Thyroid gland (tissue), 4 donors: Measurements from ENCODE around the gene ZFHX3. TPM values are rescaled to one million over a fixed set of nuclear protein-coding genes. Genes with fewer than 3 reads are reported as not detected.

ENCODE experiments used
- DNase-seq, 2 donors: peaks; one replicate each; pipeline ENCODE4 v3.0.0-alpha.2; 2019
- H3K27ac ChIP-seq, 3 donors: fragments of 200-600 bp; sonication (generic); 1 replicate in 2 of 3; 2 replicates in 1 of 3; pipeline ENCODE4 v1.5.1; 2016 to 2019; ENCODE audit warnings: mild to moderate bottlenecking in 1 of 3, moderate library complexity in 1 of 3
- H3K27me3 ChIP-seq: fragments of 200-600 bp; sonication (generic); one replicate; pipeline ENCODE4 v1.5.1; 2019
- H3K36me3 ChIP-seq, 2 donors: fragments of 200-600 bp; sonication (generic); one replicate each; pipeline ENCODE4 v1.5.1; 2016 to 2019
- H3K4me1 ChIP-seq, 2 donors: fragments of 200-600 bp; sonication (generic); one replicate each; pipeline ENCODE4 v1.5.1; 2017 to 2019
- H3K4me3 ChIP-seq, 3 donors: fragments of 200-600 bp; sonication (generic); replicated peaks in 1 of 3; 1 replicate in 2 of 3; 2 replicates in 1 of 3; pipeline ENCODE4 v1.5.1; 2016; ENCODE audit warnings: mild to moderate bottlenecking in 1 of 3
- H3K9me3 ChIP-seq: fragments of 200-600 bp; sonication (generic); one replicate; pipeline ENCODE4 v1.5.1; 2017
- CTCF ChIP-seq, 6 experiments: fragments of 200-600 bp in 3 of 6; fragments of 450-650 bp in 3 of 6; sonication (generic) in 3 of 6; IDR thresholded peaks; one replicate each; pipeline ENCODE4 v1.5.1; 2016 to 2019; ENCODE audit warnings: antibody characterized with exemption in 6 of 6, mild to moderate bottlenecking in 2 of 6, inconsistent platforms in 1 of 6, moderate library complexity in 1 of 6
- POLR2A ChIP-seq, 2 donors: fragments of 450-650 bp; IDR thresholded peaks; one replicate each; pipeline ENCODE4 v1.6.1; 2017; ENCODE audit warnings: antibody characterized with exemption in 2 of 2, mild to moderate bottlenecking in 2 of 2, moderate library complexity in 1 of 2
- WGBS, 2 donors: methylation state at CpG; one replicate each; pipeline ENCODE4 v1.1.5; 2017; 5-methylcytosine and 5-hydroxymethylcytosine counted together
- intact Hi-C: fragments of 100-400 bp; cut with DNase I; formaldehyde crosslinking; loops from one replicate; pipeline ENCODE4 v1.15.1; 2023
- total RNA-seq, 4 donors: library from RNA; depleted of rRNA; stranded (reverse); fragments of >200 nt; gene quantifications; one replicate each; pipeline ENCODE4 v1.2.3, GENCODE V29; 2016

Gene ZFHX3
- total RNA-seq, 4 donors from 2014 or later: 27.4 to 92.9 (median 45.5) TPM

- Histone ChIP-seq H3K27ac (no peak overlapping the region), H3K9me3 (no peaks in the 10 kb centered on the region), H3K36me3 (peaks cover 9% of the 10 kb centered on the region in 2 donors), H3K4me1 (peaks cover 0 to 13% of the 10 kb centered on the region in 2 donors), H3K27me3 (no peaks in the 10 kb centered on the region), H3K4me3 (no peak overlapping the region)
- WGBS, 2 donors: 76 to 85% methylated on average over 5 of the region's 5 CpGs
- intact Hi-C loops: no loop called here
- TF ChIP-seq CTCF (IDR thresholded peaks at IDR 0.05) (no peak), POLR2A (IDR thresholded peaks at IDR 0.05) (no peak)
- DNase-seq: no peak
Measured at GRCh38 chr16:72815348-72816318, 232.3 kb downstream of the ZFHX3 start.

- H3K4me3 ChIP-seq: no peak overlapping the region
- no peak for TF ChIP-seq POLR2A (IDR thresholded peaks at IDR 0.05)
- TF ChIP-seq CTCF (IDR thresholded peaks at IDR 0.05): no peak
- H3K27ac ChIP-seq: no peak overlapping the region
- DNase-seq: no peak
- no peaks in the 10 kb centered on the region for H3K9me3 ChIP-seq
- intact Hi-C loops: no loop called here
- 83 to 86% methylated on average over 2 of the region's 2 CpGs for WGBS, 2 donors
- H3K36me3 ChIP-seq: peaks cover 9% of the 10 kb centered on the region in 2 donors
- peaks cover 0 to 10% of the 10 kb centered on the region in 2 donors for H3K4me1 ChIP-seq
- H3K27me3 ChIP-seq: no peaks in the 10 kb centered on the region
Measured at GRCh38 chr16:72814226-72814625, 233.7 kb downstream of the ZFHX3 start.

GRCh38 chr16:72812672-72813071 lies 235.3 kb downstream of the ZFHX3 start:
- intact Hi-C loops: no loop called here
- no peak for TF ChIP-seq POLR2A (IDR thresholded peaks at IDR 0.05)
- TF ChIP-seq CTCF (IDR thresholded peaks at IDR 0.05): no peak

GRCh38 chr16:72811876-72812275 lies 236.1 kb downstream of the ZFHX3 start:
- no peak for DNase-seq
- intact Hi-C loops: no loop called here
- Histone ChIP-seq H3K4me3 (no peak overlapping the region), H3K4me1 (peaks cover 0 to 6% of the 10 kb centered on the region in 2 donors), H3K27me3 (no peaks in the 10 kb centered on the region), H3K9me3 (no peaks in the 10 kb centered on the region), H3K36me3 (peaks cover 9% of the 10 kb centered on the region in 2 donors), H3K27ac (no peak overlapping the region)
- WGBS, 2 donors: 87 to 93% methylated on average over 6 of the region's 6 CpGs
- no peak for TF ChIP-seq CTCF (IDR thresholded peaks at IDR 0.05)
- no peak for TF ChIP-seq POLR2A (IDR thresholded peaks at IDR 0.05)

More at GRCh38 chr16:72812672-72813071, 235.3 kb downstream of the ZFHX3 start:
- DNase-seq: no peak
- H3K9me3 ChIP-seq: no peaks in the 10 kb centered on the region
- H3K27me3 ChIP-seq: no peaks in the 10 kb centered on the region
- 57 to 68% methylated on average over 3 of the region's 3 CpGs for WGBS, 2 donors
- H3K4me3 ChIP-seq: no peak overlapping the region
- H3K4me1 ChIP-seq: peaks cover 0 to 6% of the 10 kb centered on the region in 2 donors
- H3K27ac ChIP-seq: no peak overlapping the region
- peaks cover 9% of the 10 kb centered on the region in 2 donors for H3K36me3 ChIP-seq

GRCh38 chr16:72811188-72811720 lies 236.7 kb downstream of the ZFHX3 start:
- H3K4me1 ChIP-seq: peaks cover 0 to 6% of the 10 kb centered on the region in 2 donors
- no peak overlapping the region for H3K4me3 ChIP-seq
- TF ChIP-seq CTCF (IDR thresholded peaks at IDR 0.05) (no peak), POLR2A (IDR thresholded peaks at IDR 0.05) (no peak)
- DNase-seq: no peak
- intact Hi-C loops: no loop called here
- no peaks in the 10 kb centered on the region for H3K27me3 ChIP-seq
- 93% methylated on average over 8 of the region's 8 CpGs for WGBS, 2 donors
- H3K27ac ChIP-seq: no peak overlapping the region
- H3K36me3 ChIP-seq: peaks cover 9% of the 10 kb centered on the region in 2 donors
- no peaks in the 10 kb centered on the region for H3K9me3 ChIP-seq
